Transverse colon (tissue), 4 donors: ENCODE results near the gene TLN1.

Source experiments
- EP300 ChIP-seq: sonication (generic); formaldehyde crosslinking; IDR thresholded peaks from one replicate; pipeline ENCODE4 v1.6.1; 2017; ENCODE audit warnings: antibody characterized with exemption, low read depth
- POLR2AphosphoS5 ChIP-seq, 3 donors: sonication (generic); formaldehyde crosslinking; IDR thresholded peaks; one replicate each; pipeline ENCODE4 v1.6.1; 2016; ENCODE audit warnings: antibody characterized with exemption in 3 of 3
- TF ChIP-seq, protein P1 (sequence below), 5 experiments: fragments of 200-600 bp in 3 of 5; fragments of 450-650 bp in 2 of 5; sonication (generic) in 3 of 5; IDR thresholded peaks; 1 replicate in 2 of 5; 2 replicates in 3 of 5; pipeline ENCODE4 v1.5.1; 2016 to 2017; ENCODE audit warnings: antibody characterized with exemption in 5 of 5, inconsistent platforms in 3 of 5, mild to moderate bottlenecking in 2 of 5, moderate library complexity in 1 of 5

DNA sequence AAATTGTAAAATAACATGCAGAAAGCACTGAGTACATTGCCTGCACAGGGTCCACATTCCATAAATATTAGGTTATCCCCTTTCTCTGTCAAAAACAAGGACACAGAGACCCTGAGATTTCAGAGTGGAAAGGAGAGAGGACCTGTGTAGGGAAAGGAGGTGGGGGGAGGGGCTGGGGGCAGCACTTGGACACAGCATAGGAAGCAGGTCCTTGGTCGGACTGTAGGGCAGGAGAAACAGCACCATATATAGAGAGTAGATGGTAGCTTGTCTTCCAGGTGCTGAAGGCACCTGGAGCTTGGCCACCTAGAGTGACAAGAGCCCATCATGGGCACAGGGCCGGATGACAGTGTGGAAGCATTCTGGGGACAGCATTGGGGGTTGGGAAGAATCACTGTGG, 44.7 kb downstream of the TLN1 start:
- TF ChIP-seq, protein P1, sequence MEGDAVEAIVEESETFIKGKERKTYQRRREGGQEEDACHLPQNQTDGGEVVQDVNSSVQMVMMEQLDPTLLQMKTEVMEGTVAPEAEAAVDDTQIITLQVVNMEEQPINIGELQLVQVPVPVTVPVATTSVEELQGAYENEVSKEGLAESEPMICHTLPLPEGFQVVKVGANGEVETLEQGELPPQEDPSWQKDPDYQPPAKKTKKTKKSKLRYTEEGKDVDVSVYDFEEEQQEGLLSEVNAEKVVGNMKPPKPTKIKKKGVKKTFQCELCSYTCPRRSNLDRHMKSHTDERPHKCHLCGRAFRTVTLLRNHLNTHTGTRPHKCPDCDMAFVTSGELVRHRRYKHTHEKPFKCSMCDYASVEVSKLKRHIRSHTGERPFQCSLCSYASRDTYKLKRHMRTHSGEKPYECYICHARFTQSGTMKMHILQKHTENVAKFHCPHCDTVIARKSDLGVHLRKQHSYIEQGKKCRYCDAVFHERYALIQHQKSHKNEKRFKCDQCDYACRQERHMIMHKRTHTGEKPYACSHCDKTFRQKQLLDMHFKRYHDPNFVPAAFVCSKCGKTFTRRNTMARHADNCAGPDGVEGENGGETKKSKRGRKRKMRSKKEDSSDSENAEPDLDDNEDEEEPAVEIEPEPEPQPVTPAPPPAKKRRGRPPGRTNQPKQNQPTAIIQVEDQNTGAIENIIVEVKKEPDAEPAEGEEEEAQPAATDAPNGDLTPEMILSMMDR (IDR thresholded peaks at IDR 0.05): no peak
- TF ChIP-seq EP300: no peak
- no peak for TF ChIP-seq POLR2AphosphoS5 (IDR thresholded peaks at IDR 0.05)
